HUES6 (cell line): Measurements from ENCODE around the gene NELFA.

Experiments used
- H3K27ac ChIP-seq: 2 replicates; pipeline ENCODE4 v1.7.0; 2013; ENCODE audit warnings: low read depth, mild to moderate bottlenecking, low read length, inconsistent platforms
- H3K27me3 ChIP-seq: 2 replicates; pipeline ENCODE4 v1.6.1; 2013; ENCODE audit warnings: low read length; ENCODE audit not compliant: control insufficient read depth, insufficient read depth
- H3K36me3 ChIP-seq: 2 replicates; pipeline ENCODE4 v1.6.1; 2013; ENCODE audit warnings: low read length; ENCODE audit not compliant: control insufficient read depth, insufficient read depth
- H3K4me1 ChIP-seq: 2 replicates; pipeline ENCODE4 v1.6.1; 2013; ENCODE audit warnings: low read length; ENCODE audit not compliant: control insufficient read depth, insufficient read depth
- H3K4me3 ChIP-seq: 2 replicates; pipeline ENCODE4 v1.5.1; 2013; ENCODE audit warnings: low read depth, low read length
- H3K9ac ChIP-seq: one replicate; pipeline ENCODE4 v1.6.1; 2013; ENCODE audit warnings: mild to moderate bottlenecking, low read length
- H3K9me3 ChIP-seq: 2 replicates; pipeline ENCODE4 v1.6.1; 2013; ENCODE audit warnings: low read depth, low read length; ENCODE audit not compliant: control insufficient read depth, insufficient read depth

Gene NELFA

DNA sequence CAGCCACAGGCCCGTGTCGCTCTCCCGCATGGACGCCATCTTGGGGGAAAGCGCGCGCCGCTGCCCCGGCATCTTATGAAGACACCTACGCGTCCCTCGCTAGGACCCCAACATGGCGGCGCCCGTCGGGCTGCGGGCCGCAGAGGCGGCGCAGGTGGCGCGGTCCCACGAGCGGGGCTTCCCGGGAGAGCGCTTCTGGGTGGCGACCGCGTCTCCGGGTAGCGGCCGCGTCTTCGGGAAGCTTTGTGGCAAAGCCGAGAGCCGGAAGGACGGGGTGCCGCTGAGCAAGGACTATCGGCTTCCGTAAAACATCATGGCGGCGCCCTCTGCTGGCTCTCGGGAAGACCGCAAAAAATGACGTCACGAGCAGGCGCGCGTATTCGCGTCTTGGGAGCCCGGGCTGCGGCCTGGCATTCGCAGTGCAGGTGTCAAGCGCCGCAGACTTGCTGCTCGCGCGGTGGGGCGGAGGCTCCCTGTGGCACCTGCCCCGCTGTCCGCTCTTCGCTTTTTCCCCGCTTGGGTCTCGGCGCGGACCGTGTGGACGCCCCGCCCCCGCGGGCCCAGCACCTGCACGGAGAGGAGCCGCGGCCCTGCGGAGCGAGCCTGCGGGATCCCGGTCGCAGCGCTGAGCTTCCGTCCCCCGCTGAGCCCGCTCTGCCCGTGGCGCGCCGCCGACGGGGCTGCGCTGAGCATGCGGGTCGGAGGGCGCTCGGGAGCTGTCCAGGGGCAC lies at the start of gene NELFA:
TSS of gene NELFA (minus strand) at position 54 of the 730 bp plus-strand sequence. CDS start at position 39, 15 bp downstream.
- H3K9ac ChIP-seq = peak within 1 kb of the TSS; percentile 95
- peak within 1 kb of the TSS; percentile 100 for H3K4me3 ChIP-seq
- peaks cover 5% of the 10 kb centered on the region; the same call in 1 of the 2 replicates for H3K4me1 ChIP-seq
- peaks cover 5% of the 10 kb centered on the region for H3K36me3 ChIP-seq
- peak within 1 kb of the TSS; percentile 100 for H3K27ac ChIP-seq
- H3K9me3 ChIP-seq = no peaks in the 10 kb centered on the region
- no peaks in the 10 kb centered on the region for H3K27me3 ChIP-seq

DNA sequence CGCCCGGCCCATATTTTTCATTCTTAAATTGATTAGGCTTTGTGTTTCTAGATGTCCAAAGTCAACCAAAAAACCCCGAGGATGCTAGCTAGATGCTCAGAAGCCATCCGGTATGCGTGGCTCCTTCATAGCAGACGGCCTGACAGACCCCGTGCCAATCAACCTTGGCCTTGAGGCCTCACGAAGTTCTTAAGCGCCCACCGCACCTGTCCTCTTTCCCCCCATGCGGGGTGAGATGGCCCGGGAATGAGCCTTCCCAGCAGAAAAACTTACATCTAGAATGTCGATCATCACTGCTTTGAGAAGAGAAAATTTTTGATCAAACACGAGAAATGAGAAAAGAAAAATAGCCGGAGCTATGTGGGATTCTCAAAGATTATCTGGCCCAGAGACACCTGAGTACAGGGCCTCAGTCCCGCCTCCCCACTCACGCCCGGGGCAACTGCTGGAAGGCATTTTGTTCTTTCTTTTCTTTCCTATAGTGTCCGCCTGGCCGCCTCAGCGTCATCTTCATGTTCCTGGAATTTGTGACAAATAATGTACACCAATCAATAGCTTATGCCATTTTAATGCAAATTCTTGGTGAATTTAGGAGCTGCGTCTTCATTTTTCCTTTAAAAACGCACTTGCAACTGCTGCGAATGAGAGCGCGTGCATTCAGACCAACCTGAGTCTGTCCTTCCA lies 48.8 kb upstream of the NELFA start:
- Histone ChIP-seq H3K36me3 (no peaks in the 10 kb centered on the region), H3K9me3 (no peaks in the 10 kb centered on the region), H3K27me3 (peaks cover 65% of the 10 kb centered on the region), H3K4me3 (no peak overlapping the region), H3K4me1 (peaks cover 4% of the 10 kb centered on the region; the same call in 1 of the 2 replicates), H3K27ac (no peak overlapping the region), H3K9ac (no peak overlapping the region)

DNA sequence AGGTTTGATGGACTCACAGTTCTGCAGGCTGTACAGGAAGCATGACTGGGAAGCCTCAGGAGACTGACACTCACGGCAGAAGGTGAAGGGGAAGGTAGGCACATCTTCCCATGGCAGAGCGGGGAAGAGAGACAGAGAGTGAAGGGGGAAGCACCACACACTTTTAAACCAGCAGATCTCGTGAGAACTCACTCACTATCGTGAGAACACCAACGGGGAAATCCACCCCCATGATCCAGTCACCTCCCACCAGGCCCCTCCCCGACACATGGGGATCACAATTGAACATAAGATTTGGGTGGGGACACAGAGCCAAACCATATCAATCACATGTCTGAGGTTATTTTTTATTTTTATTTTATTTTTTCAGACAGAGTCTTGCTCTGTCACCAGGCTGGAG lies 45.4 kb upstream of the NELFA start:
- peaks cover 36% of the 10 kb centered on the region for H3K27me3 ChIP-seq
- no peak overlapping the region for H3K27ac ChIP-seq
- no peak overlapping the region for H3K9ac ChIP-seq
- H3K36me3 ChIP-seq = no peaks in the 10 kb centered on the region
- no peak overlapping the region for H3K4me3 ChIP-seq
- peaks cover 5% of the 10 kb centered on the region; the same call in 1 of the 2 replicates for H3K4me1 ChIP-seq
- no peaks in the 10 kb centered on the region for H3K9me3 ChIP-seq

DNA sequence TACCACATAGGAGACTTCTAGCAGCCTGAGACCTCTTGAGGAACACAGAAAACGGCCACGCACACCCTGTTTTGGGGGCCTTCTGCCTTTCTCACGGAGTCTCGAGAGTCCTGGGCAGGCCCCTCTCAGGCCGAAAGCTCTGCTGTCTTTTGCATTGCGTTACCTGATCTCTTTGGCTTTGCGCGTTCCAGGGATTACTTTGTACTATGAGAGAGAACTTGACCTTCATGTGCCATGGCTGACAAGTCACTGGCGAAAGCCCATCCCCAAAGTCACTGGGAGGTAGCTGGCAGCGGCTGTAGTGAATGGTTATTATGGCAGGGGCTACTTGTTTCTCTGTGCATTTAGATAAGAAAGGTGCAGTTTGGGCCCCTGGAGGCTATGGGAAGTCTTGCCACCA lies 42.3 kb upstream of the NELFA start:
- H3K36me3 ChIP-seq = no peaks in the 10 kb centered on the region

DNA sequence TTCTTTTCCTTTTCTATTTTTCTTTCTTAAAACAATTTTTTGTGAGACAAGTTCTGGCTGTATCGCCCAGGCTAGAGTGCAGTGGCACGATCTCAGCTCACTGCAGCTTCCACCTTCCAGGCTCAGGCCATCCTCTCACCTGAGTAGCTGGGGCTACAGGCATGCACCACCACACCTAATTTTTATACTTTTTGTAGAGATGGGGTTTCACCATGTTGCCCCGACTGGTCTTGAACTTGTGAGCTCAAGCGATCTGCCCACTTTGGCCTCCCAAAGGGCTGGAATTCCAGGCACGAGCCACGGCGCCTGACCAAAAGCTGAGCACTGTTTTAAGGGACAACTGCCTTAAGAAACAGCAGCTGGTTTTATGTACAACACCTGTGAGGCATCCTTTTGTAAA lies 41.0 kb upstream of the NELFA start:
- Histone ChIP-seq H3K9me3 (peaks cover under 1% of the 10 kb centered on the region; the same call in 1 of the 2 replicates), H3K4me1 (peaks cover 5% of the 10 kb centered on the region; the same call in 1 of the 2 replicates), H3K27me3 (peaks cover 15% of the 10 kb centered on the region; the same call in 1 of the 2 replicates)

More for the DNA sequence above, 42.3 kb upstream of the NELFA start:
- H3K9ac ChIP-seq = no peak overlapping the region
- H3K4me1 ChIP-seq = peaks cover 5% of the 10 kb centered on the region; the same call in 1 of the 2 replicates
- no peak overlapping the region for H3K4me3 ChIP-seq
- H3K27ac ChIP-seq = no peak overlapping the region
- peaks cover 15% of the 10 kb centered on the region for H3K27me3 ChIP-seq
- no peaks in the 10 kb centered on the region for H3K9me3 ChIP-seq

DNA sequence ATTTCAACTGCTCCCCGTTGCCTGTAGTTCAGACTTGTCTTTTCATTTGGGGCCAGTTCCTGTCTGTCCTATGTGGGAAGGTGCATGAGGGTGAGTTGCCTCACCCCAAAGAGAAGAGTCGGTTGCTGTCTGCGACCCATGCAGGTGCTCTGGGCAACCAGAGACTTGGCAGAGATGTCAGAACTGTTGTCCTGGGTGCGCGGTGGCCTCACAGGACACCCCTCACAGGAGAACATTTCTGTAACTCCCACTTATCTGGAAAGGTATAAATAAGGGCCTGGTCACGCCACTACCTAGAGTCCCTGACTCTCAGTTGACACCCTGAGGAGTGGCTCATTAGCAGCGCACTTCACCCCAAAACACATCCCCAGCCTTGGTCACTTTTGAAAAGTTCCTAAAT lies 40.6 kb upstream of the NELFA start:
- peaks cover 4% of the 10 kb centered on the region; the same call in 1 of the 2 replicates for H3K9me3 ChIP-seq
- peaks cover 5% of the 10 kb centered on the region; the same call in 1 of the 2 replicates for H3K4me1 ChIP-seq
- no peaks in the 10 kb centered on the region for H3K36me3 ChIP-seq
- no peak overlapping the region for H3K4me3 ChIP-seq
- H3K27me3 ChIP-seq = peaks cover 19% of the 10 kb centered on the region; the same call in 1 of the 2 replicates
- H3K27ac ChIP-seq = no peak overlapping the region
- no peak overlapping the region for H3K9ac ChIP-seq

More for the DNA sequence above, 41.0 kb upstream of the NELFA start:
- Histone ChIP-seq H3K9ac (no peak overlapping the region), H3K27ac (no peak overlapping the region), H3K4me3 (no peak overlapping the region), H3K36me3 (no peaks in the 10 kb centered on the region)

DNA sequence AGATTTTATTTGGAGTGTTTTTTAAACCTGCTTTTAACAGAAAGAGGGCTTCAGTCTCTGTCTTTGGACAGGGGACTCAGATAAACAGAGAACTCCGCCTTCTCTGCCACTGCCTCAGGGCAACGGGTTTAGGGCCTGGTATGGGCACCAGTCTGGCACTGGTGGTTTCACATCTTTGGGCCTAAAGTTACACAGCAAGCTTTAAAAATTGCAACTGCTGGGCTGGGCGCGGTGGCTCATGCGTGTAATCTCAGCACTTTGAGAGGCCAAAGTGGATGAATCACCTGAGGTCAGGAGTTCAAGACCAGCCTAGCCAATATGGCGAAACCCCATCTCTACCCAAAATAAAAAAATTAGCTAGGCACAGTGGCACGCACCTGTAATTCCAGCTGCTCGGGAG lies 40.1 kb upstream of the NELFA start:
- Histone ChIP-seq H3K27ac (no peak overlapping the region), H3K4me3 (no peak overlapping the region), H3K4me1 (peaks cover 5% of the 10 kb centered on the region; the same call in 1 of the 2 replicates), H3K27me3 (peaks cover 24% of the 10 kb centered on the region; the same call in 1 of the 2 replicates), H3K9ac (no peak overlapping the region), H3K9me3 (peaks cover 4% of the 10 kb centered on the region; the same call in 1 of the 2 replicates), H3K36me3 (no peaks in the 10 kb centered on the region)

DNA sequence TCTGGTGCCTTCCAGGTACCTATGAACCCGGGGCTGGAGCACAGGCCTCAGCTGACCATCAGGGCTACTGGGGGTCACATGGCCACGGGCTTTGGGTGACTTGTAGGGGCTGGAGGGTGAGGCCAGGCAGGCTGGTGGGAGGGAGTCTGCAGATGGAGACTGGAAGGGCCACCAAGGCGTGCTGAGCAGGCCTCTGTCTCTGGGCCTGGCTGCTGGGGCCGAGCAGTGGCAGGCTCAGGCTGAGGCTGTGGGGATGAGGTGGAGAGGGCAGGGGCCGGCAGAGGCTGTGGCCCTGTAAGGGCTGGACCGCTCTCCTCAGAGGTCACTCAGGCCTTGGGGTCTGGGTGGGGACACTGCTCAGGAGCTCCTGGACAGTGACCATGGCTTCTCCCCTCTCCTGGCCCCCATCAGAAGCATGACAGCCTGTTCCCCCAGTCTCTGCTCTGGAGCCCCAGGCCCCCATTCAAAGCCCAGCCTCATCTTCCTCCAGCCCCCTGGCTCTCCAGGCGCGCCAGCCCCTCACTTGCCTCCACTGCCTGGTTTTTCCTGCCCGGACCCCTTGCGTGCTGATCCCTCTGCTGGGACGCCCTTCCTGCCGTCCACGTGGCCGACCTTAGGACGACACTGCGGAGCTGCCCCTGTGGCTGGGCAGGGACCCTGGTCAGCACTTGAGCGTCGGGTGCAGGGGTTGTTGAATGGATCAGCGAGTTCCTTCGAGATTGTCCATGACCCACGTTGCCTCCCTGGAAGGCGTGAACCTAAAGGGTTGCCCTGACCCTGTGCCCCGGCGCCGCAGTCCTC lies 39.2 kb upstream of the NELFA start:
- Histone ChIP-seq H3K9ac (no peak overlapping the region), H3K27me3 (peaks cover 33% of the 10 kb centered on the region)

DNA sequence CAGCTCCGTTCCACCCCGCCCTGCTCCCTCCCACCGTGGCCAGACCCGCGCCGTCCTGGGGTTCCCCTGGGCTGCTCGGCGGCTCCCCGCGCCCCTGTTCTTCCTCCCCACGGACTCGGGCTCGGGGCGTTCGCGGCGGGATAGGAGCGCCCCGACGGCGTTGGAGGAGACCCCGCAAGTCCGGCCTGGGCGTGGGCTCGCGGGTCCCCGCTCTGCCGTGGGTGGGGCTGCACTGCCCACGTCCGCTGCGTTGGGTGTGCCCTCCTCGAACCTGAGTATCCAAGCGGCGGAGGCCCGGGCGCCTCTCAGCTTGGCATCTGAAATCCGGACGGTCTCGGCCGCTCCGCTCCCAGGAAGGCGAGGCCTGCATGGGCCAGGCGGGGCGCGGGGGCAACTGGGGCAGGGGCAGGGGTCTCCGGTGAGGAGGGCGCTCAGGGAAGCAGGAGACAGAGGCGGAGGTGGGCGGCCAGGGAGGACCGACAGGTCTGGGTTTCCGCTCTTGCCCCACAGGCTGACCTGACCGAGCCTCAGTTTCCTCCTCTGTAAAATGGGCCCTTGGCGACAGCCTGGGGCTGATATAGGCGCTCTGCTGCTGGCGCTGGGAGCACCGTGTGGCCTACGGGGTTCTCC lies 38.4 kb upstream of the NELFA start:
- H3K36me3 ChIP-seq = no peaks in the 10 kb centered on the region
- H3K27ac ChIP-seq = no peak overlapping the region
- H3K27me3 ChIP-seq = peaks cover 38% of the 10 kb centered on the region
- no peak overlapping the region for H3K9ac ChIP-seq
- peaks cover 5% of the 10 kb centered on the region; the same call in 1 of the 2 replicates for H3K4me1 ChIP-seq
- no peak overlapping the region for H3K4me3 ChIP-seq
- peaks cover 4% of the 10 kb centered on the region; the same call in 1 of the 2 replicates for H3K9me3 ChIP-seq

More for the DNA sequence above, 39.2 kb upstream of the NELFA start:
- Histone ChIP-seq H3K4me1 (peaks cover 5% of the 10 kb centered on the region; the same call in 1 of the 2 replicates), H3K4me3 (no peak overlapping the region), H3K36me3 (no peaks in the 10 kb centered on the region), H3K9me3 (peaks cover 4% of the 10 kb centered on the region; the same call in 1 of the 2 replicates), H3K27ac (no peak overlapping the region)
